ENCODE measurements around the gene PLEKHM2.

The PLEKHM2 gene

DNA sequence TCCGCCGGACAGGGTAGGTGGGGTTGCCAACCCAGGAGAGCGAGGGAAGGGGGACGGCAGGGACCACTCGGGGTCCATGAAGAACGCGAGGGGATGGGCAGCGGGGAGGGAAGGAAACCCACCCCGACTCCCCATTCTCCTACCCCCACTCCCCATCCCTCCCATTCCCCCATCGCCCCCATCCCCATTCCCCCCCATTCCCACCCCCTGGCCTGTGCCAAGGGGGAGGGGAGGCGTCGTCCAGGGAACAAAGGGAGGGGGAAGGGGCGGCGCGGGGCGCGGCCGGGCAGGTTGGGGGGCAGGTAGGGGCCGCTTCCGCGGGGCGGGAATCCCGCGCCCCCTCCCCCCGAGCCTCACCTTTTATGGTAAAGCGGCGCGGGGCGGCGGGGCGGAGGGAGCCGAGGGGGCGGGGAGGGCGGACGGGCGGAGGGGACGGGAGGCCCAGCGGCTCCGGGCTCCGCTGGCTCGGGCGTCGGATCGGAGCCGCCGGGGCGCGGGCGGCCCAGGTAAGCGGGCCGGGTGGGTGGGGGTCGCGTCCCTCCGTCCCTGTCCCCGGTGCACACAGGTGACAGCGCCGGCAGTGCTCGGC is 74.3 kb downstream of the PLEKHM2 start, which contains the start of gene FBLIM1:
TSS of gene FBLIM1 (plus strand) at position 453 of the 589 bp plus-strand sequence. CDS start 6,189 bp downstream, outside the sequence.
- no peak for DNase-seq (ENCODE audit: low read depth in 2 of 2)

DNA sequence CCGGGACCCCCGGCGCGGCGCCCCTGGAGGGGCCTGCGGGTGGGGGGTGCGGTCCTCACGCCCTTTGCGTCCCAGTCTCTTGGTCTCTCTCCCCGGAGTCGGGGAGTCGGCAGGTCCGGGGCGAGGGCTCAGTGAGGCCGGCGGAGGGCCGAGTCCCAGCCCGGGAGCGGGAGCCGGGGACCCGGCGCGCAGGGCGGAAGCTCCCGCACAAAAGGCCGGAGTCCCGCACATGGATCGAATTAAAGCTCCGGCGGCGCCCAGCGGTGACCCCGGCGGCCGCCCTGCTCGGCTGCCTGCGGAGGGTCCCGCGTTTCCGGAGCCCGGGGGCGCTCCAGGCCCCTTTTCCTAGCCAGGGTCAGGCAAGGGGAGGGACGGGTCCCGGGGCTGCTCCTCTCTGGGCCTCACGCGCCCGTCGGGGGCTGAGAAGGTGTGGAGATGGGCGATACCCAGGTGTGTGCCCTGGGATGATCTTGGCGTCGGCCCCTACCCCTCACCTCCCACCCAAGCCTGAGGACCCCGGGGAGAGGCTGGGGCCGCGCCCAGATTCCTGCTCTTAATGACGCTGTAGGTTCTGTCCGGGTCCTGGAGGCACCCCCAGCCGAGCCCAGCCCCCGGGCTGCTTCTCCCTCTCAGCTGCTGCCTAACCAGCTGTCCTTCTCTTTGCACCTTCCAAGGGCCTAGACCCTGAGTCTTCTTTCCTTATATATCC is 75.0 kb downstream of the PLEKHM2 start:
- no peak for DNase-seq (ENCODE audit: low read depth in 2 of 2)

DNA sequence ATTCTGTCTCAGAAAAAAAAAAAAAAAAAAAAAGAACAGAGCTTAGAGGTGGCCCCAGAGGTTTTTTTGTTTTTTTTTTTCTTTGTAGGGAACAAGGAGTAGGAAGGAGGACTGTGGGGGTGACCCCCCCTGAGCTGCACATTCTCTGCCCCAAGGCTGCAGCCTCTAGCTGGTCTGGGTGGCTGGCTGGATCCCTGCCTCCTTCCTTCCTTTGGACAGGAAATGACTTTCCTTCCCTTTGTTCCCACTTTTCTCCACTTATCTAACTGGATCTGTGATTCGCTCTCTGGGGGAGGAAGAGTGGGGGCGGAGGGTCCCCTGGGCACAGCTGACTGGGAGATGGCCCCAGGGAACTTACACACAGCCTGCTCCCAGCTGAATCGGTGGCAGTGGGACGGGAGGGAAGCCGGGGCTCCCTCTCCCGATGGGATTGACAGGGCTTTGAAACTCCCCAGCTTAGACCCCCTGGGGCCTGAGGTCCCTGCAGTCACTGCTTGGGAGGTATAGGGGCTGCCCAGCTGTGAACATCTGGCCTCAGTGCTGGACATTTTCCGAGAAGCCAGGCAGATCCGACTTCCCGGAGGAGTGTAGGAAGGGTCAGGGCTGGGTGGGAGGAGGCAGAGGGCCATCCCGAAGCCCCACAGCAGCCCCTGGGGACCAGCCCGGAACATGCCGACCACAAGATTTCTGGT is 76.5 kb downstream of the PLEKHM2 start:
- no peak for DNase-seq (ENCODE audit: low read depth in 2 of 2)

DNA sequence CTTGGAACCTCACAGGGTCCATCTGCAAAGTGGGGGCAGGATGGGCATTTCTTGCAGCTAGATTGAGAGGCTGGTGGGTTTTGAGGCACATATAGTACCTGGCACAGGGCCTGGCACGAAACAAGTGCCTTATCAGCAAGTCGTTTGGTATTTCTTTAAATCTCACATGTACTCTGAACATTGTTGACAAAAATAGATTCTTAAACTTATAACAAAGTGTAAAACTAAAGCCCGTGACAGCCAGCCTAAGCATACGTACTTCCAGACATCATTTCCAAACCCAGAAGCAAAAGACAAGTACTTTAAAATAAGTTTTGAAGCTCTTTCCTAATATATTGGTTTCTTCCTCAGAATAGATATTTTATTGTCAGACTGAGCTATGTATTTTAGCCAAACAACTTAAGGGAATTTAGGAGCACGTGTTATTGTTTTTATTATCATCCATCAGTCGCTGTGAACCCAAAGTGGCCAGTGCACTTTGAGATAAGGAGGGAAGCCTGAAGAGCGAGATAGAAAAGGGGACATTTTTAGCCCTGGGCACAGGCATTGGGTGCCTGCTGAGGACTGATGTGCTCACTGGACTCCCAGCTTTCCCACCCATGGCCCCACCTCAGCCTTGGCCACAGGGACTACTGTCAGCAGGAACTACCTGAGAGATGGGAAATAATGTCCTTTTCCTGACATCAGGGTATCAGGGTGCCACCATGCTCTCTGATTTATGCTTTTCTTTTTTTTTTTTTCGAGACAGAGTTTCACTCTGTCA is 77.4 kb downstream of the PLEKHM2 start:
- no peak for DNase-seq (ENCODE audit: low read depth in 2 of 2)

DNA sequence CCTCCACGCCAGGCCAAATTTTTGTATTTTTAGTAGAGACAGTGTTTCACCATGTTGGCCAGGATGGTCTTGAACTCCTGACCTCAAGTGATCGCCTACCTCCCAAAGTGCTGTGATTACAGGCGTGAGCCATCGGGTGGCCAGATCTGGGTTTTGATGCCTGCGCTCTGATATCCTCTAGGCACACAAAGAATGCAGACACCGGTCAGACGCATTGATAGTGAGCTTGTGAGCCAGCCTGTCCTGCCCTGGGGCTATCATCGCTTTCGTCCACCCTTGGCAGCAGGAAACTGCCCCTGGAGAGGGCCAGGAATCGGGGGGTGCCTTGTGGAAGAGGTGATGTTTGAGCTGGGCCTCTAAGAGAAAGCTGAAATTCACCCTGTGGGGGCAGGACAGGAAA is 78.4 kb downstream of the PLEKHM2 start:
- DNase-seq (ENCODE audit: low read depth in 2 of 2): no peak

DNA sequence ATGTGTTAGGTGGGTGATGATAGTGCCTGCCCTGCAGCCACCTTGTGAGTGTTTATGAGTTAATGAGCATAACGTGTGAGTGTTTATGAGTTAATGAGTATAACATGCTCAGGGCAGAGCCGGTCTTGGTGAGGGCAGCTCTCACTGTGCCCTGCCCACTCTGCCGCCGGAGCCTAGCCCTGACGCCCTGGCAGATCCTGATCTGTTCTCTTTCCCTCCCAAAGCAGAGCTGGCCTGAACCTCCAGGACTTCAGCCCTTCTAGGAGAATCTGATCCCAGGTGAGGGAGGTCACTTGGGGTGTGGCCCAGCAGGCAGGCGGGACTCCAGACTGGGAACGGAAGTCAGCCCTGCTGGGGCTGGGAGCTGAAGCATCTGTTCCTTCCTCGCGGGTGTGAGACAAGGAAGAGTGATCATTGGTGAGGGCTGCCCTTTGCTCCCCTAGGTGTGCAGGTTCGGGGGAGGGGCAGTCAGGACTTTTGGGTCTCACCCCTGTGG is 80.2 kb downstream of the PLEKHM2 start:
- DNase-seq (ENCODE audit: low read depth in 2 of 2): no peak

DNA sequence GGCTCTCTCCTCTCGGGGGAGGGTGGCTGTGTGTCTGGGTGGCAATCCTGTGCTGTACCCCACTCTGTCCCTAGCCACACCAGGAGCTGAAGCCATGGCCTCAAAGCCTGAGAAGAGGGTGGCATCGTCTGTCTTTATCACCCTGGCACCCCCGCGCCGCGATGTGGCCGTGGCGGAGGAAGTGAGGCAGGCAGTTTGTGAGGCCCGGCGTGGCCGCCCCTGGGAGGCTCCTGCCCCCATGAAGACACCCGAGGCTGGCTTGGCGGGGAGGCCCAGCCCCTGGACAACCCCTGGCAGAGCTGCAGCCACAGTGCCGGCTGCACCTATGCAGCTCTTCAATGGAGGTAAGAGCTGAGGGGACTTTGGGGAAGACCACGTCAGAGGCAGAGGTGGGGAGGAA is 80.8 kb downstream of the PLEKHM2 start:
- DNase-seq (ENCODE audit: low read depth in 2 of 2): no peak

DNA sequence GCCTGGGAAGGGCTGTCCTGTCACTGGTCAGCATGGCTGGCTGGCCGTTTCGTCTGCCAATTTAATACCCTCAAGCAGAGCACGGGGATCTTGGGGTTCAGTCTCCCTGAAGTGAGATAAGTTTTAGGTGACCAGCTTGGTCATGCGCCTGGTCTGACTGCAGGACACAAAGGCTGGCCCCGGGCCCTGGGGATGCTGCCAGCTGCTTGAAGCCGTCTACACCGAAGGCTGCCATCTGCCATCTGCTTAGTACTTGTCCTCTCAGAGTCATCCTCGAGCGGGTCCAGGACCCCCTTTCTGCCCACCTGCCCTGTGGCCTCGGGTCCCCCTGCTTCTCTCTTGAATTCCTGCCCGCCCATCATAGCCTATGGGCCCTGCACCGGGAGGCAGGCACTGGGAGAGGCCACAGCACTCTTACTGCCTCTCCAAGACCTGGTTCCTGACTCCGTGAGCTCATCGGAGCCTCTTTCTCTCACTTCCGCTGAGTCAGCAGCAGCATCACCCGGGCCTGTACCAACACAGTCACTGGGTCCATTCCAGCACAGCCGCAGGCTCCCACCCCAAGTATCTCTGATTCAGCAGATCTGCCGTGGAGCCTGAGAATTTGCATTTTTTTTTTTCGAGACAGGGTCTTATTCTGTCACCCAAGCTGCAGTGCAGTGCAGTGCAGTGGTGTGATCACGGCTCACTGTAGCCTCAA is 81.5 kb downstream of the PLEKHM2 start:
- no peak for DNase-seq (ENCODE audit: low read depth in 2 of 2)

DNA sequence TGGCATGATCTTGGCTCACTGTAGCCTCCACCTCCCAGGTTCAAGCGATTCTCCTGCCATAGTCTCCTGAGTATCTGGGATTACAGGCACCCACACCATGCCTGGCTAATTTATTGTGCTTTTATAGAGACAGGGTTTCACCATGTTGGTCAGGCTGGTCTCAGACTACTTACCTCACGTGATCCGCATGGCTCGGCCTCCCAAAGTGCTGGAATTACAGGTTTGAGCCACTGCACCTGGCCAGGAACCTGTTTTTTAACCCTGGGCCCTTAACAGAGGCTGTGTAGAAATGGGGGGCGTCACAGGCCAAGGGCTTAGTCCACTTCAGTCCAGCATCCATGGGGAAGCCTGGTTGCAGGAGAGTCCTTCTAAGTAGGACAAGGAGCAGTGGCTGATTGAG is 83.8 kb downstream of the PLEKHM2 start:
- DNase-seq (ENCODE audit: low read depth in 2 of 2): no peak

DNA sequence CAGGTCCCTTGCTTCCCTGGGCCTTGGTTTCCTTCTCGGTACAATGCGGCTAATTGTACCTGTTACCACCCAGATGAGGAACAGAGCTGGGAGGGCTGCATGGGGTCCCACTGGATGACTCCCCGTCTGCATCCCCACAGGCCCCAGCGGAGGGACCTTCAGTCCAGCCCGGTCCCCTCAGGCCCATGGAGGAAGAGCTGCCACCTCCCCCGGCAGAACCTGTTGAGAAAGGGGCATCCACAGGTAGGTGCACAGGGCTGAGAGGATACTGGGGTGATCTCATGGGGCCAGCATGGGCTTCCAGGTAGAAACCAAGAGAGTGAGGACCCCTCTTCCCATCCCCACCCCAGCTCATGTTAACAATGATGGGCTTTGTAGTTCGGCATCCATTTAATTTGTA is 84.3 kb downstream of the PLEKHM2 start:
- no peak for DNase-seq (ENCODE audit: low read depth in 2 of 2)

DNA sequence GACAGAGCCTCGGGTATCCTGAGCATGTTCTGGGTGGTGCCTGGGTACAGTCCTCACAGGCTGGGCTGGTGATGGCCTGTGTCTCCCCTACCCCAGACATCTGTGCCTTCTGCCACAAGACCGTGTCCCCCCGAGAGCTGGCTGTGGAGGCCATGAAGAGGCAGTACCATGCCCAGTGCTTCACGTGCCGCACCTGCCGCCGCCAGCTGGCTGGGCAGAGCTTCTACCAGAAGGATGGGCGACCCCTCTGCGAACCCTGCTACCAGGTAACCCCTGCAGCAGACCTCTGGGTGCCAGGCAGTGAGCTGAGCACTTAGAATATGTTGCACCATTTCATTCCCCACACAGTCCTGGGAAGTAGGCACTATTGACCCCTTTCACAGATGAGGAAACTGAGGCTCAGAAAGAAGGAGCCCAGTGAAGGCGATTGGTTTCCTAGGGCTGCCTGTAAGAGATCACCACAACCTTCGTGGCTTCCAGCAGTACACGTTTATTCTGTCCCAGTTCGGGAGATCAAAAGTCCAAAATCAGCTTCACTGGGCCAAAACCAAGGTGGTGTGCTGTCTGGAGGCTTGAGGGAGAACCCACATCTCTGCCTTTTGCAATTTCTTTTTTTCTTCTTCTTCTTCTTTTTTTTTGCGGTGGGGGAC is 86.3 kb downstream of the PLEKHM2 start:
- DNase-seq (ENCODE audit: low read depth in 2 of 2): no peak

DNA sequence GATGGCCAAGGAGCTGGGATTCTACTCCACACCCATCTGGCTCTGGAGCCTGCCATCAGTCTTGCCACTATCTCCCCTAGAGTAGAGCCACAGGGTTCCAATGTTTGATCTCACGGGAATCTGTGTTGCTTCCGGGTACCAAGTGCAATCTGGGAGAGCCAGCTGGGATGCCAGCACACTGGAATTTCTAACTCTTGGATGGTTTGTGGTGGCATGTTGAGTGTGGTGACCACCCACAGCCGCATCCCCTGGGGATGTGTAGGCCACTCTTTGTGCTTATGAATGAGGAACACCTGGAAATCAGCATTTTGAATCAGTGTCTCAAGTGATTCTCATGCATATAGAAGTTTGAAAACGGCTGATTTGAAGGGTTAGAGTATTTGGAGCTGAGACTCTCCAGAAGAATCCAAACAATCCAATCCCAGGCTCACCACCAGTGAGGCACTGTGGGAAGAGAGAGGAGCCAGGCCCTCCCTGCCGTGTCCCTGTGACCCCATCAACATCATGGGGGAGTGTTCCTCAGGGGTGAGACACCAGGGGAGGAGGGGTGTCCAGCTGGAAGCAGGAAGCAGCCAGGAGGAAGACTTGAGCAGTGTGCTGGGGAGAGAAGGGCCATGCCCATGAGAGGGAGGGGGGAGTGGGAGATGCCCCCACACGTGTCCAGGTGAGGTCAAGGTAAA is 87.9 kb downstream of the PLEKHM2 start:
- DNase-seq (ENCODE audit: low read depth in 2 of 2): no peak

DNA sequence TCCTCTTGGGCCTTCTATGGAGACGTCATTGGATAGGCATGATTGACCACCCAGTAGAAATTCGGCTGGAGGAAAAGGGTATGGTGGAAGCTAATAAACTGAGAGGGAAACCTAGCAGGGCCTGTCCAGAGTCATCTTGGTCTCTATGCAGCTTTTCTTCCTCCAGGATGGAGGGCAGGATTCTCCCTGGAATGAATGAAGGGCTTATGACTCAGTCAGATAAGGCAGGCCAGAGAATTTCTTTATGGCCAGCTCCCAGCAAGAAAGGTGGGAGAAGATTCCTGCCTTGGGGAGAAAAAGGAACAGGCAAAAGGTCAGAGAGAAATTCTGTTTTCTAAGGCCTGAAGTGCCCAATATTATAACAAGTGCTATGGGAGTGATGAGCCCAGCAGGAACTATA is 91.6 kb downstream of the PLEKHM2 start:
- no peak for DNase-seq (ENCODE audit: low read depth in 2 of 2)

DNA sequence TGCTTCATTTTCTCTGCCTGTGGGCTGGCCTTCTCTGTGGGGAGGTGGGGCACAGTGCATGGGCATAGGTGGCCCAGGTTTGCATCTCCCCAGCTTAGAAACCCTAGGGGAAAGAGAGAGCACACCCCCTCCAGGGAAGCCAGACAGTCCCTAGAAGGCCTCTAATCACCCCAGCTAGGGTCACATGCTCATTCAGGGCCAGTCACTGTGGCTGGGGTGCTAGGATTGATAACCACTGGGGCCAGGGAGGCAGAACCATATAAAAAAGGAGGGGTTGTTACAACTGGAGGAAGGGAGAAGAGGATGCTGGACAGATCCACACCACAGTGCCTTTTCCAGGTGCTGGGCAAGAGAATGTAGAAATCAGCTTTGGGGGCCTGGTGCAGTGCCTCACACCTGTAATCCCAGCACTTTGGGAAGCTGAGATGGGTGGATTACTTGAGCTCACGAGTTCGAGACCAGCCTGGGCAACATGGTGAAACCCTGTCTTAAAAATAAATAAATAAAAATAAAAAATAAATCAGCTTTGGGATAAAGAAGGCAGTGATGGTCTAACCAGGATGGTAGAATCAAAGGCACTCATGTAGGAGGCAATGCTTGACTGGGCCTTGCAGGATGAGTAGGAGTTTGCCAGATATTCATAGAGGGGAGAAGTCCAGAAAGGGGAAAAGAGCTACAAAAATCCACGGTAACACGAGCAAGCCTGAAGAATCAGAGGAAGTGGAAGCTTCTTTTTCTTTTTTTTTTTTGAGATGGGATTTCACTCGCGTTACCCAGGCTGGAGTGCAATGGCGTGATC is 94.0 kb downstream of the PLEKHM2 start:
- no peak for DNase-seq (ENCODE audit: low read depth in 2 of 2)

Data from stimulated activated CD4-positive, alpha-beta T cell treated with anti-CD3 and anti-CD28 coated beads, Interleukin-15, amount 100 ng/mL, for 48 hours (primary cell).